Right cardiac atrium (tissue), 5 donors: ENCODE measurements around the gene CLDN18. TPM values are rescaled to one million over a fixed set of nuclear protein-coding genes. Genes with fewer than 3 reads are reported as not detected.

Experiments
- ATAC-seq, 2 donors: fragments of 200-7000 bp; cut with Tn5 transposase; one replicate each; pipeline versions ENCODE4 v1.8.0 to v1.9.1; 2020; ENCODE audit warnings: moderate library complexity in 2 of 2, mild to moderate bottlenecking in 1 of 2
- DNase-seq, 3 donors: peaks; one replicate each; pipeline ENCODE4 v3.0.0-alpha.2; 2020
- H3K27ac ChIP-seq: one replicate; pipeline ENCODE4 v1.5.1; 2013; ENCODE audit warnings: mild to moderate bottlenecking, low read length, control low read depth, moderate library complexity
- H3K27me3 ChIP-seq: one replicate; pipeline ENCODE4 v1.6.1; 2013; ENCODE audit not compliant: control insufficient read depth, insufficient read depth
- H3K4me1 ChIP-seq: one replicate; pipeline ENCODE4 v1.6.1; 2013; ENCODE audit warnings: low read length; ENCODE audit not compliant: control insufficient read depth, insufficient read depth
- H3K4me3 ChIP-seq: one replicate; pipeline ENCODE4 v1.5.1; 2013; ENCODE audit warnings: low read length, control low read depth
- H3K9me3 ChIP-seq: one replicate; pipeline ENCODE4 v1.6.1; 2013; ENCODE audit warnings: low read length; ENCODE audit not compliant: control insufficient read depth
- WGBS: extraction: QIAGEN DNeasy Blood & Tissue Kit; methylation state at CpG from one replicate; pipeline ENCODE4 v1.1.7; 2013; 5-methylcytosine and 5-hydroxymethylcytosine counted together
- intact Hi-C, 4 donors: fragments of 100-400 bp; cut with DNase I; formaldehyde crosslinking; loops; one replicate each; pipeline versions ENCODE4 v1.11.0 to v1.14.0; 2022 to 2023
- polyA plus RNA-seq: library from polyadenylated mRNA; stranded (reverse); fragments of 200-250 nt; gene quantifications from one replicate; pipeline ENCODE4 v1.2.3, GENCODE V29; 2013
- total RNA-seq, 4 donors: library from RNA; stranded (reverse); fragmentation: NEBNext Ultra II Directional; extraction: Animal tissue kit (Norgen Biotek cat#: 25700); gene quantifications; one replicate each; pipeline ENCODE4 v1.2.1, GENCODE V29; 2021
- donor health status: healthy with polysubstance abuse.
- donor health status: DM: no; HTN: yes; CAD: no.
- donor health status: DM: no; HTN: no; CAD: no.
- donor health status: DM: no; HTN: yes; CAD: no; lungs with severe emphysema.
- donor health status: DM: yes; HTN: yes; CAD: no.

CLDN18 gene
- total and polyA plus RNA-seq, 5 donors = 0.26 to 1.2 (median 0.60) TPM; not detected in 1

DNA sequence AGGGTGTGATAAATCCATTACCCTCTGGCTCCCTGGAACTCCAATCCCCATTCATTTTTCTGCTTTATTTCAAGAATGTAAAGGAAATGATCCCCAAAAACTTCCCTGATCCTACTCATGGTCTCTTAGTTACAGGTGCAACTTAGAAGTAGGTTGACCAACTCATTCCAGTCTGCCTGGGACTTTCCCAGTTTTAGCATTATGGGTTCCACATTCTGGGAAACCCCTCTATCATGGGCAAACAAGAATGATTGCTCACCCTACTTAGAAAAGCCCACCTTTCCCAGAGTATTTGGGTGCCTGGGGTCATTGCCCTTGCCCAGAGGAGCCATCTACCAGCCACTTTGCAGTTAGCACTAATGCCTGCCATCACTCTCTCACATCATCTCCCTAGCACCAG lies 15.6 kb downstream of the CLDN18 start:
- DNase-seq (no peak), ATAC-seq (no peak)
- H3K27ac ChIP-seq = no peak overlapping the region
- no peaks in the 10 kb centered on the region for H3K4me1 ChIP-seq
- H3K27me3 ChIP-seq = no peaks in the 10 kb centered on the region
- H3K4me3 ChIP-seq = no peak overlapping the region
- intact Hi-C loops = no loop called here
- no peaks in the 10 kb centered on the region for H3K9me3 ChIP-seq

DNA sequence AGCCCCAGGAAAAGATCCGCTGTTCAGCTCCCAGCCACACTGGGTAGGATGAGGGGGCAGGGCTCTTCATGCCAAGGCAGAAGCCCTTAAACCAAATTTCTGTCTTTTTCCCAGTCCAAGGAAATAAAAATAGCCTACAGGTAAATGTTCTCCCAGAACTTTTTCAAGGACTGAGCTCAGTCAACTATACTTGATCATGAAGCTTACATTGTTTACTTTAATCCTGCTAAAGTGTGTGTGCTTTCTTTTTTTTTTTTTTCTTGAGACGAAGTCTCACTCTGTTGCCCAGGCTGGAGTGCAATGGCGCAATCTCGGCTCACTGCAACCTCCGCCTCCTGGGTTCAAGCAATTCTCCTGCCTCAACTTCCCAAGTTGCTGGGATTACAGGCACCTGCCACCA lies 17.9 kb downstream of the CLDN18 start:
- no peaks in the 10 kb centered on the region for H3K27me3 ChIP-seq
- no peaks in the 10 kb centered on the region for H3K9me3 ChIP-seq
- 91% methylated on average over 5 of the region's 5 CpGs for WGBS
- no peaks in the 10 kb centered on the region for H3K4me1 ChIP-seq
- DNase-seq (no peak), ATAC-seq (no peak)
- intact Hi-C loops = no loop called here
- no peak overlapping the region for H3K4me3 ChIP-seq
- no peak overlapping the region for H3K27ac ChIP-seq

DNA sequence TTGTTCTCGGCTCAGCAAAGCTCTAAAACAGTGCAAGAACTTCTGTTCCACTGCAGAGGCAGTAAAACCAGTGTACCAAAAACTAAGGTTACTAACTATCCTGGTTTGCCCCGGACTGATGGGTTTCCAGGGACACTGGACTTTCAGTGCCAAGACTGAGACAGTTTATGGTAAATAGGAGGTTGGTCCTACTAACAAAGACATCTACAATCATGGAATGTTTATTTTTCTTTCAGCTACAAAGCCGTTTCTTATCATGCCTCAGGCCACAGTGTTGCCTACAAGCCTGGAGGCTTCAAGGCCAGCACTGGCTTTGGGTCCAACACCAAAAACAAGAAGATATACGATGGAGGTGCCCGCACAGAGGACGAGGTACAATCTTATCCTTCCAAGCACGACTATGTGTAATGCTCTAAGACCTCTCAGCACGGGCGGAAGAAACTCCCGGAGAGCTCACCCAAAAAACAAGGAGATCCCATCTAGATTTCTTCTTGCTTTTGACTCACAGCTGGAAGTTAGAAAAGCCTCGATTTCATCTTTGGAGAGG lies 20.8 kb downstream of the CLDN18 start:
- Histone ChIP-seq H3K27ac (no peak overlapping the region), H3K9me3 (no peaks in the 10 kb centered on the region), H3K4me1 (no peaks in the 10 kb centered on the region), H3K4me3 (no peak overlapping the region), H3K27me3 (no peaks in the 10 kb centered on the region)
- no peak for DNase-seq
- WGBS = 85% methylated on average over 11 of the region's 11 CpGs
- intact Hi-C loops = no loop called here
- no peak for ATAC-seq

DNA sequence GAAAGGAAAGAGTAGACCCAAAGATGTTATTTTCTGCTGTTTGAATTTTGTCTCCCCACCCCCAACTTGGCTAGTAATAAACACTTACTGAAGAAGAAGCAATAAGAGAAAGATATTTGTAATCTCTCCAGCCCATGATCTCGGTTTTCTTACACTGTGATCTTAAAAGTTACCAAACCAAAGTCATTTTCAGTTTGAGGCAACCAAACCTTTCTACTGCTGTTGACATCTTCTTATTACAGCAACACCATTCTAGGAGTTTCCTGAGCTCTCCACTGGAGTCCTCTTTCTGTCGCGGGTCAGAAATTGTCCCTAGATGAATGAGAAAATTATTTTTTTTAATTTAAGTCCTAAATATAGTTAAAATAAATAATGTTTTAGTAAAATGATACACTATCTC lies 21.6 kb downstream of the CLDN18 start:
- no peak for ATAC-seq
- Histone ChIP-seq H3K4me1 (no peaks in the 10 kb centered on the region), H3K27ac (no peak overlapping the region), H3K4me3 (no peak overlapping the region), H3K27me3 (no peaks in the 10 kb centered on the region), H3K9me3 (no peaks in the 10 kb centered on the region)
- intact Hi-C loops = no loop called here
- DNase-seq = no peak
- 79% methylated on average over 3 of the region's 3 CpGs for WGBS

DNA sequence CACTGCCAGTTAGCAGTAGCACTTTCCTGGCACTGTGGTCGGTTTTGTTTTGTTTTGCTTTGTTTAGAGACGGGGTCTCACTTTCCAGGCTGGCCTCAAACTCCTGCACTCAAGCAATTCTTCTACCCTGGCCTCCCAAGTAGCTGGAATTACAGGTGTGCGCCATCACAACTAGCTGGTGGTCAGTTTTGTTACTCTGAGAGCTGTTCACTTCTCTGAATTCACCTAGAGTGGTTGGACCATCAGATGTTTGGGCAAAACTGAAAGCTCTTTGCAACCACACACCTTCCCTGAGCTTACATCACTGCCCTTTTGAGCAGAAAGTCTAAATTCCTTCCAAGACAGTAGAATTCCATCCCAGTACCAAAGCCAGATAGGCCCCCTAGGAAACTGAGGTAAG lies 22.6 kb downstream of the CLDN18 start:
- WGBS = 92% methylated on average over 3 of the region's 3 CpGs
- Histone ChIP-seq H3K4me3 (no peak overlapping the region), H3K9me3 (no peaks in the 10 kb centered on the region), H3K27ac (no peak overlapping the region), H3K27me3 (no peaks in the 10 kb centered on the region), H3K4me1 (no peaks in the 10 kb centered on the region)
- ATAC-seq (no peak), DNase-seq (no peak)
- intact Hi-C loops = no loop called here

DNA sequence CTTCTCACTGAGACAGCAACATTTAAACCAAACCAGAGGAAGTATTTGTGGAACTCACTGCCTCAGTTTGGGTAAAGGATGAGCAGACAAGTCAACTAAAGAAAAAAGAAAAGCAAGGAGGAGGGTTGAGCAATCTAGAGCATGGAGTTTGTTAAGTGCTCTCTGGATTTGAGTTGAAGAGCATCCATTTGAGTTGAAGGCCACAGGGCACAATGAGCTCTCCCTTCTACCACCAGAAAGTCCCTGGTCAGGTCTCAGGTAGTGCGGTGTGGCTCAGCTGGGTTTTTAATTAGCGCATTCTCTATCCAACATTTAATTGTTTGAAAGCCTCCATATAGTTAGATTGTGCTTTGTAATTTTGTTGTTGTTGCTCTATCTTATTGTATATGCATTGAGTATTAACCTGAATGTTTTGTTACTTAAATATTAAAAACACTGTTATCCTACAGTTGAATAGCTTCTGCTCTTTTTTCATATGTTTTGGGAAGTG lies 23.3 kb downstream of the CLDN18 start:
- Histone ChIP-seq H3K27ac (no peak overlapping the region), H3K27me3 (no peaks in the 10 kb centered on the region), H3K9me3 (no peaks in the 10 kb centered on the region), H3K4me1 (no peaks in the 10 kb centered on the region), H3K4me3 (no peak overlapping the region)
- ATAC-seq = no peak
- intact Hi-C loops = no loop called here
- no peak for DNase-seq
- 97% methylated on average over 2 of the region's 2 CpGs for WGBS

DNA sequence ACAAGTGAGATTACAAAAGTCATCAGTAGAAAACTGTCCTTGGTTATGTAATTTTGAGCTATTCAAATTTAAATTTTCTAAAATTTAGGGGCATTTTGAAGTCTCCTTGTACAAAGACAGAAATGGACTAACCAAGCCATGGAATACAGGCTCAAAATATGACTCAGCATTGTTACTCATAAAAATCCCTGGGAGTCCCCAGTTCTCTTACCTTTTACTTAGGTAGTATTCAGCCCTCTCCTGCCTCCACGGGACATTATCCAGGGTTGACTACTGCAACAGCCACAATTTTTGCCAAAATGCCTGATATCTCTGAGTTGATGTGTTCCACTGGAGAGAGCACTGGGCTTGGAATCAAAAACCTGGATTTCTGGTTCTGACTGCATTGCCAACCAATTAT lies 25.0 kb downstream of the CLDN18 start:
- DNase-seq (no peak), ATAC-seq (no peak)
- Histone ChIP-seq H3K4me1 (no peaks in the 10 kb centered on the region), H3K9me3 (no peaks in the 10 kb centered on the region), H3K27ac (no peak overlapping the region), H3K4me3 (no peak overlapping the region), H3K27me3 (no peaks in the 10 kb centered on the region)
- WGBS = 96% methylated on average over 1 of the region's 1 CpG
- intact Hi-C loops = no loop called here

DNA sequence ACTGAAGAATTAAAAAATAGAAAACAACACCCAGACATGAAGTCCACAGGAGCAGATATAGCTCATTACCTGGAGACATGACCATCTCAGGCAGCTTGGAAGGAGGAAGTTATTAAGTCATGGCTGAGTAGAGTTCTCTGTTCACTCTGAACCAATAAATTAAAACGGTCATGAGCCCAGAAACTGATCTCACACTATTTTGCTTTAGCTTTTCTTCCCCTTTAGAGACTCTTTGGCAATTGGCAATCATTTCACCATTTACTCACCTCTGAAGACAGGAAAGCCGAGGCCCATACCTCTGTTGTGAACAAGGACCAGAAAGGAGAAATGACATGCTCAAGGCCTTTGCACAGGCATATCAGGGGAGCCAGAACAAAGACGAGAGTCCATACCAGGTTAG lies 26.6 kb downstream of the CLDN18 start:
- Histone ChIP-seq H3K4me3 (no peak overlapping the region), H3K4me1 (no peaks in the 10 kb centered on the region), H3K9me3 (no peaks in the 10 kb centered on the region), H3K27me3 (no peaks in the 10 kb centered on the region), H3K27ac (no peak overlapping the region)
- intact Hi-C loops = no loop called here
- ATAC-seq (no peak), DNase-seq (no peak)
- 77% methylated on average over 3 of the region's 3 CpGs for WGBS

DNA sequence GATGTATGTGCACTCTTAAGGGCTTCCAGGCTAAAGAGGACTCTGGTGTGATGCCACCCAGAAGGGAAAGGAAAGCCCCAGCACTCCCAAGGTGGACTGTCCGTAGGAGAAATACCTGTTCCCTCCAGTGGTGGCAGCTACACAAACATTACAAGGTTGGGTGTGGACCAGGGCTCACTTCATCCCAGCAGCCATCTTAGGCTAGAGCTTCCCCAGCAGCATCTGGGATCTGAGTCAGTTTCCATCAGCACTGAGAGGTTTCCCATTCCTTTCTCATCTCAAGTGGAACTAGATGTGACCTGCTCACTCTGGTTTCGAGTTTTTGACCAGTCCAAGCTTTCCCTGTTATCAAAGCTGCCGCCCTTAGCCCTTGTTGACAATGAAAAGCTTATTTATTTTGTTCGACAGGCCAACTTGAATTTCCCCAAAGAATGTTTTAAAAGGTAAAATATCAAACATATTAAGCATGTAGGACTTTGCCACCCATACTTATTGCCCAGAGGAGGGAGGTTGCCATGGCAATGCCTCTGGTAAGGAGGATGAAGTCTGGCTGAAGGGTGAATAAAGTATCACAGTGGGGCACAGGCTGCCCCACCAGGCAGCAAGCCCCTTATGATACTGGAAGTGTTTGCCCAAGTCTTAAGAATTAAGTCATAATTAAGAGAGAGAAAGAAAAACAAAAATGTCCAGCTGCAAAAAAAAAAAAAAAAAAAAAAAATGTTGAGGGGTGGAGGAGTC lies 28.9 kb downstream of the CLDN18 start:
- ATAC-seq (no peak), DNase-seq (no peak)
- Histone ChIP-seq H3K27ac (no peak overlapping the region), H3K4me1 (no peaks in the 10 kb centered on the region), H3K9me3 (no peaks in the 10 kb centered on the region), H3K27me3 (no peaks in the 10 kb centered on the region), H3K4me3 (no peak overlapping the region)
- WGBS = 82% methylated on average over 4 of the region's 4 CpGs
- intact Hi-C loops = no loop called here

DNA sequence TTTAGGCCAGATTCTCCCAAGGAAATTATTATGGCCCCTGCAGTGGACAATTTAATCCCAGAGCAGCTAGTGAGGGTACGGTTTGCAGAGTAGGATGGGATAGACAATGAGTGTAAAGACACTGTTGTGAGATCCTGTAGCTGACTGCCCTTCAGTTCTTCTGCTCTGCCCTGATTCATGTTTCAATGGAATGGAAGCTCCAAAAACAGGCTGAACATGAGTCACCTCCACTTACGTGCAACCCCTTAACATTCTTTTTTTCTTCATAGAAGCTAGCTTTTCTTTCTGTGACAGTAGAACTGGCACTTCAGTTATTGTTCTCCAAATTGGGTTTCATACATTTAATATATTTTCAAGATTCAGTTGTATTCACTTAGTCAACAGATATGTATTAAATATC lies 32.1 kb downstream of the CLDN18 start:
- DNase-seq (no peak), ATAC-seq (no peak)
- intact Hi-C loops = no loop called here
- H3K27me3 ChIP-seq = no peaks in the 10 kb centered on the region
- no peak overlapping the region for H3K4me3 ChIP-seq
- WGBS = 85% methylated on average over 2 of the region's 2 CpGs
- H3K27ac ChIP-seq = no peak overlapping the region
- H3K4me1 ChIP-seq = no peaks in the 10 kb centered on the region
- no peaks in the 10 kb centered on the region for H3K9me3 ChIP-seq

DNA sequence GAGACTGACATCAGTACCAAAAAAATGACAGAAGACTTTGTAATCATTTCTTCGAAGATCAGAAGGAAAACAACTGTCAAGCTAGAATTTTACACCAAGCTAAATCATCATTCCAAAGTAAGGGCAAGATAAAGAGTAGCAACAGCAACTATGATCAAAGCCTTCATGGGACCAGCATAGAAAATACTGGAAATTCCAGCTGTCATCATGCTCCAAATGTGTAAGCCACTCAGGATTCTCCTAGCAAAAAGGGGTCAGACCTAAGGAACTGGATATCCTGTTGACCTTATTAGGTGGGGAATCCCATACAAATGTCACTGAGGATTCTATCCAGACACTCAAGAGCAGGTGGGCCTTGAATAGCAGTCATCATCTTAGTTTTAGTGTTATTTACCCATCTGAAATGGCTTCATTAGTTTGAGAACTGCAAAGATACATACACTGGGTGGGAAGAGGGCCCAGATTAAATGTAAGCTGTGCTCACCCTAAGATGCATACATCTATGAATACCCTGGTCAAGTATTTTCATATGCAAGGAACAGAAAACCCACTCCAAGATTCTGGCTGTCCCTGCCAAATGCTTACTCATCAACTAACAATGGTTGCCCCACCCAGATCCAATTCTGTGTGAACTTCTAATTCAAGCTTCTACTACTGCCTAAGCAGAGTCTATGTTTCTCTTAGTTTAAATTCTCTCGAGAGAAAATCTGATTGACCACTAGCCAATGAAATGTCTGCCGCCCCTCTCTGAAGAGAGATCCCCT lies 33.5 kb downstream of the CLDN18 start:
- Histone ChIP-seq H3K9me3 (no peaks in the 10 kb centered on the region), H3K4me1 (no peaks in the 10 kb centered on the region), H3K4me3 (no peak overlapping the region), H3K27ac (no peak overlapping the region), H3K27me3 (no peaks in the 10 kb centered on the region)
- 57% methylated on average over 3 of the region's 3 CpGs for WGBS
- ATAC-seq (no peak), DNase-seq (no peak)
- intact Hi-C loops = no loop called here
